PFSK-1 (cell line): ENCODE data around the gene CARS2.

Source experiments
- FOXP2 ChIP-seq: optimal IDR thresholded peaks from 2 replicates; pipeline ENCODE3; 2011; ENCODE audit warnings: borderline replicate concordance, control low read depth, inconsistent platforms; ENCODE audit not compliant: insufficient read depth; ENCODE audit errors: extremely low read length, extremely low read depth
- SIN3A ChIP-seq: IDR thresholded peaks from 2 replicates; pipeline ENCODE4 v1.6.1; 2012; ENCODE audit warnings: mild to moderate bottlenecking, low read length, moderate library complexity, borderline replicate concordance; ENCODE audit not compliant: insufficient read depth
- TAF1 ChIP-seq: IDR thresholded peaks from 2 replicates; pipeline ENCODE4 v1.6.1; 2012; ENCODE audit warnings: low read length, control low read depth, borderline replicate concordance; ENCODE audit not compliant: insufficient read depth

DNA sequence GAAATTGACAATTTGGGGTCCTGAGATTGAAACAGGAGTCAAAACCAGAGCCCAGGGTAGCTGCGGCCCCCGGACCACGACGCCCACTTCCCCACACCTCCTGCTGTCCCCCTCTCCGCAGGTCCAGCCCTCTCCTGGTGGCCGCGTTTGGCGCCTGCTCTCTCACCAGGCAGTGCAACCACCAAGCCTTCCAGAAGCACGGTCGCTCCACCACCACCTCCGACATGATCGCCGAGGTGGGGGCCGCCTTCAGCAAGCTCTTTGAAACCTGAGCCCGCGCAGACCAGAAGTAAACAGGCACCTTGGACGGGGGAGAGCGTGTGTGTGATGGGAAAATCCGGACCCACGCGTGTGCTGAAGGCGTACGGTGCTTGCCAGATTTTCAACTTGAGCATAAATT is 67.7 kb downstream of the CARS2 start:
- TF ChIP-seq SIN3A (no peak), FOXP2 (no peak), TAF1 (no peak)
